T-helper 22 cell (primary cell): ENCODE results near the gene IVD.

Experiments
- DNase-seq: peaks from one replicate; pipeline ENCODE4 v3.0.0-alpha.2; 2020; ENCODE audit warnings: low read depth

The IVD gene

GRCh38 chr15:40459391-40460015, 53.9 kb downstream of the IVD start:
- DNase-seq: no peak

GRCh38 chr15:40460404-40460803, 54.8 kb downstream of the IVD start:
- no peak for DNase-seq

- DNase-seq: no peak
Measured at GRCh38 chr15:40461958-40462357, 56.4 kb downstream of the IVD start.

GRCh38 chr15:40463279-40463678, 57.7 kb downstream of the IVD start:
- DNase-seq: no peak

- DNase-seq: no peak
Measured at GRCh38 chr15:40463886-40464545, 58.4 kb downstream of the IVD start.

GRCh38 chr15:40464595-40465185, 59.1 kb downstream of the IVD start:
- DNase-seq: no peak

GRCh38 chr15:40465939-40466338, 60.3 kb downstream of the IVD start:
- no peak for DNase-seq

GRCh38 chr15:40466426-40467260, 61.0 kb downstream of the IVD start:
- DNase-seq: no peak

- DNase-seq: no peak
Measured at GRCh38 chr15:40467261-40467615, 61.6 kb downstream of the IVD start.

GRCh38 chr15:40468898-40469331, 63.3 kb downstream of the IVD start:
- no peak for DNase-seq

- DNase-seq: no peak
Measured at GRCh38 chr15:40469776-40470390, 64.3 kb downstream of the IVD start.

- DNase-seq: peak; percentile 52
Measured at GRCh38 chr15:40470423-40471104, 65.0 kb downstream of the IVD start, which contains the start of gene CHST14. Gene CHST14, plus strand, starts transcription at chr15:40470984. Its CDS starts 230 bp downstream, at chr15:40471214.
